ENCODE data around the gene SPP2. TPM values are rescaled to one million over a fixed set of nuclear protein-coding genes. Genes with fewer than 3 reads are reported as not detected.
A peak's percentile ranks its signal among the peaks of the same experiment; 100 is the strongest.

Gene SPP2
- total RNA-seq, 1 donor from 2014 or later: not detected

GRCh38 chr2:234024304-234024703 lies 26.2 kb upstream of the SPP2 start:
- H3K4me3 Mint-ChIP-seq: no peak overlapping the region

DNA sequence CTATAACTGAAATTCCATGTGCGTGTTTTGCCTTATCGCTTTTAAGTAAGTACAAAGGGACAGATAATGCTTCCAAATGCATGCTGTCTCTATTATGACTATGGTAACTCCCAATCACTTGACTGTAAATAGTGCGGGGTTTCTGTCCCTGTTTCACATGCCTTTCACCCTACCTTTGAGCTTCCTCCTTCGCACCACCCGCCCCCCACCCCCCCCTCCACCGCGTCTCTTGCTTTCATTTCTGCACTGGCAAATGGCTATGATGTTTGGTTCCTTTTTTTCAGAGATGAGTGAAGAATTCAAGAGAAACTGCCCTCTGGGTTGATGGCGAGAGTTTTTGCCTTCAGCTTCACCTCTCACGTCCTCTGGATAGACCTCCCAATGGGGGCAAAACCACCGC lies 25.0 kb upstream of the SPP2 start:
- no peak for TF ChIP-seq CTCF (IDR thresholded peaks at IDR 0.05; ENCODE audit: unreplicated experiment)
- peak overlapping the region; percentile 46 for H3K4me3 Mint-ChIP-seq
- DNase-seq (ENCODE audit: low spot score in 2 of 2, unreplicated experiment in 2 of 2): no peak
- H3K27ac Mint-ChIP-seq: peak overlapping the region; percentile 84
- H3K4me1 Mint-ChIP-seq: peaks cover 30% of the 10 kb centered on the region
- H3K36me3 Mint-ChIP-seq: no peaks in the 10 kb centered on the region
- peaks cover 4% of the 10 kb centered on the region for H3K27me3 Mint-ChIP-seq (ENCODE audit: low read depth)
- peaks cover 9% of the 10 kb centered on the region for H3K9me3 Mint-ChIP-seq

More at GRCh38 chr2:234024304-234024703, 26.2 kb upstream of the SPP2 start:
- Mint-ChIP-seq H3K36me3 (no peaks in the 10 kb centered on the region), H3K27me3 (ENCODE audit: low read depth) (peaks cover 5% of the 10 kb centered on the region), H3K9me3 (peaks cover 9% of the 10 kb centered on the region), H3K4me1 (peaks cover 30% of the 10 kb centered on the region), H3K27ac (no peak overlapping the region)
- TF ChIP-seq CTCF (IDR thresholded peaks at IDR 0.05; ENCODE audit: unreplicated experiment): no peak
- DNase-seq (ENCODE audit: low spot score in 2 of 2, unreplicated experiment in 2 of 2): no peak

DNA sequence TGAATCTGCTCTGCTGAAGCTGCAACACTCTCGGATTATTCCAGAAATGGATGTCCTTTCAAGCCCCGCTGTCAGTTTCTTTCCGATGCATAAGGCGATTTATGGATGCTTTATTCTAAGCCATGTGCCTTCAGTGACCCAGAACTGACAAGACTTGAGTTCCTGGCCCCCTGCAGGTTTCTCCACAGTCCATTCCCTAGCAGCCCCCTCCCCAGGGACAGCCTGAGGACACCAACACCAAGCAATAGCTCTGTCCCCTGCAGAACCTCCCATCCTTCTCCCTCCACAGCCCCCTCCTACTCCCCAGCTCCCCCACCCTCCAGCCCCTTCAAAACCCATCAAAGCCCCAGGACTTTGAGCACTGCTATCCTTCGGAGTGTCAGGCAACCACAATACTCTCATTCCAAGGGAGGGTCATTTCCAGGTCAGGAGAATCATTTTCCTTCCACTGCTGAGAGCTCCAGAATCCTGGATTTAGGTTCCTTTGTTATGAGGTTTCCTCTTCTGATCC lies 24.6 kb upstream of the SPP2 start:
- H3K27ac Mint-ChIP-seq: peak overlapping the region; percentile 94

DNA sequence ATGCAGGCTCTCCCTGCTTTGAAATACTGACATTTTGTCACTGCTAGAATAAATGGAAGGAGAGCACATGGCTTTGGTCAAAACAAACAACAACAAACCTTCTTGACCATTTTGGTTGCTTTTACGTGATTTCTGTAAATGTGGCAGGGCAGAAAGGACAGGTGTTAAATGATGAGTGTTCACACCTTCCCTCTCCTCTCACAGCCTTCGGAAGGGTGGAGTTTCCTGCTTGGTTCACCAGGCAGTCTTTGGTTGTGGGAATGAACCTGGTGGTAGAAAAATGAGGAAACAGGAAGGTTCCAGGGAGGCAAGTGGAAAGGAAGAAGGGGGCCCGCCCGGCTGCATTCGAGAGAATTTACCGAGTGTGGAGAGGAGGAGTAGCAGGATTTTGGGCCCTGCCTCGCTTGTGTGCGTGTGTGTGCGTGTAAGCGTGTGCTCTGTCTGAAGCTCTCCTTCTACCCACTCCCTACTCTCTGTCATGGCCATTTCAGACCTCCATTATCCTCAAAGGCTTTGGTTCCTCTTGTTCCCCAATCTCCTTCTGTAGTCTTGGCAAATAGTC lies 23.7 kb upstream of the SPP2 start:
- Mint-ChIP-seq H3K9me3 (peaks cover 9% of the 10 kb centered on the region), H3K4me3 (no peak overlapping the region)

More for the DNA sequence above, 24.6 kb upstream of the SPP2 start:
- peaks cover 4% of the 10 kb centered on the region for H3K27me3 Mint-ChIP-seq (ENCODE audit: low read depth)
- no peaks in the 10 kb centered on the region for H3K36me3 Mint-ChIP-seq
- H3K4me3 Mint-ChIP-seq: peak overlapping the region; percentile 46
- H3K4me1 Mint-ChIP-seq: peaks cover 30% of the 10 kb centered on the region
- DNase-seq (ENCODE audit: low spot score in 2 of 2, unreplicated experiment in 2 of 2): no peak
- H3K9me3 Mint-ChIP-seq: peaks cover 9% of the 10 kb centered on the region
- TF ChIP-seq CTCF (IDR thresholded peaks at IDR 0.05; ENCODE audit: unreplicated experiment): no peak

DNA sequence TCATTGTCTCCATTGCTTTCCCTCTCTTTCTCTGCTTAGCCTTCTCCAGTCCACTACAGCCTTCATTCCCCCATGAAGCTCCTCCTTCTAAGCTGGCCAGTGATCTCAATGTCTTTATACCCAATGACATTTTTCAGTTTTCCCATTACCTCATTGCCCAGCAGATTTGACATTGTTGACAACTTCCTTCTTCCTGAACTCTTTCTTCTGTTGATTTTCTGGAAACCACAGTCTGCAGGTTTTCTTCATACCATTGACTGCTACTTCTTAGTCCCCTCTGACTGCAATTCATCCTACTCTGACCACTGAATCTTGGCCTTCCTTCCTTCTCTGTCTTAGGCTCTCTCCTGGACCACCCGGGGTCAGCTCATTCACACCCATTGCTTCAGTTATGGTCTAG lies 22.9 kb upstream of the SPP2 start:
- H3K4me3 Mint-ChIP-seq: no peak overlapping the region
- H3K9me3 Mint-ChIP-seq: peaks cover 4% of the 10 kb centered on the region
- TF ChIP-seq CTCF (IDR thresholded peaks at IDR 0.05; ENCODE audit: unreplicated experiment): no peak
- peak overlapping the region; percentile 14 for H3K27ac Mint-ChIP-seq
- no peak for DNase-seq (ENCODE audit: low spot score in 2 of 2, unreplicated experiment in 2 of 2)
- no peaks in the 10 kb centered on the region for H3K36me3 Mint-ChIP-seq
- peaks cover 3% of the 10 kb centered on the region for H3K27me3 Mint-ChIP-seq (ENCODE audit: low read depth)
- peaks cover 30% of the 10 kb centered on the region for H3K4me1 Mint-ChIP-seq

More for the DNA sequence above, 23.7 kb upstream of the SPP2 start:
- Mint-ChIP-seq H3K27me3 (ENCODE audit: low read depth) (peaks cover 3% of the 10 kb centered on the region), H3K36me3 (no peaks in the 10 kb centered on the region), H3K4me1 (peaks cover 30% of the 10 kb centered on the region), H3K27ac (peak overlapping the region; percentile 94)
- no peak for TF ChIP-seq CTCF (IDR thresholded peaks at IDR 0.05; ENCODE audit: unreplicated experiment)
- no peak for DNase-seq (ENCODE audit: low spot score in 2 of 2, unreplicated experiment in 2 of 2)
